HepG2 (cell line): ENCODE measurements around the gene XIAP. TPM values are rescaled to one million over a fixed set of nuclear protein-coding genes. Genes with fewer than 3 reads are reported as not detected.

Experiments
- AHR ChIP-seq: IDR thresholded peaks from 2 replicates; pipeline ENCODE4 v1.6.1; 2018; ENCODE audit warnings: missing genetic modification reagents, missing compliant biosample characterization
- DNMT1 ChIP-seq: sonication (generic); formaldehyde crosslinking; IDR thresholded peaks from 2 replicates; pipeline ENCODE4 v1.5.1; 2020; ENCODE audit warnings: mild to moderate bottlenecking, missing genetic modification reagents
- ELF4 ChIP-seq: sonication (generic); formaldehyde crosslinking; IDR thresholded peaks from 2 replicates; pipeline ENCODE4 v1.5.0; 2020; ENCODE audit warnings: missing genetic modification reagents, mild to moderate bottlenecking, moderate library complexity, borderline replicate concordance
- FOXM1 ChIP-seq: sonication (generic); formaldehyde crosslinking; IDR thresholded peaks from 2 replicates; pipeline ENCODE4 v1.5.0; 2020; ENCODE audit warnings: missing genetic modification reagents
- GFI1 ChIP-seq: sonication (generic); formaldehyde crosslinking; IDR thresholded peaks from 2 replicates; pipeline ENCODE4 v1.5.0; 2020; ENCODE audit warnings: missing genetic modification reagents, mild to moderate bottlenecking, borderline replicate concordance
- HNF4G ChIP-seq, 2 experiments: sonication (generic) in 1 of 2; formaldehyde crosslinking in 1 of 2; IDR thresholded peaks; 2 replicates each; pipeline versions ENCODE4 v1.4.0 to v1.6.1; 2011 to 2020; ENCODE audit warnings: borderline replicate concordance in 2 of 2, low read depth in 2 of 2, mild to moderate bottlenecking in 2 of 2, low read length in 1 of 2, missing genetic modification reagents in 1 of 2, moderate library complexity in 1 of 2
- NFYB ChIP-seq: sonication (generic); formaldehyde crosslinking; IDR thresholded peaks from 2 replicates; pipeline ENCODE4 v1.4.0; 2020; ENCODE audit warnings: missing genetic modification reagents
- POGZ ChIP-seq: sonication (generic); formaldehyde crosslinking; IDR thresholded peaks from 2 replicates; pipeline ENCODE4 v1.4.0; 2020; ENCODE audit warnings: mild to moderate bottlenecking, missing genetic modification reagents
- SUZ12 ChIP-seq: fragments of 150-350 bp; IDR thresholded peaks from 2 replicates; pipeline ENCODE4 v1.6.1; 2014; ENCODE audit warnings: low read depth, low read length
- TBX2 ChIP-seq: sonication (generic); formaldehyde crosslinking; IDR thresholded peaks from 2 replicates; pipeline ENCODE4 v1.5.0; 2020; ENCODE audit warnings: missing genetic modification reagents, mild to moderate bottlenecking, borderline replicate concordance
- ZBTB3 ChIP-seq: sonication (generic); formaldehyde crosslinking; IDR thresholded peaks from 2 replicates; pipeline ENCODE4 v1.4.0; 2020; ENCODE audit warnings: low read depth, mild to moderate bottlenecking, moderate library complexity, missing genetic modification reagents, borderline replicate concordance
- ZBTB46 ChIP-seq: sonication (generic); formaldehyde crosslinking; IDR thresholded peaks from 2 replicates; pipeline ENCODE4 v1.4.0; 2020; ENCODE audit warnings: mild to moderate bottlenecking, missing genetic modification reagents, borderline replicate concordance
- ZC3H13 ChIP-seq: sonication (generic); formaldehyde crosslinking; IDR thresholded peaks from 2 replicates; pipeline ENCODE4 v1.8.1; 2023; ENCODE audit warnings: mild to moderate bottlenecking, missing genetic modification reagents, moderate library complexity
- ZNF275 ChIP-seq: sonication (generic); formaldehyde crosslinking; IDR thresholded peaks from 2 replicates; pipeline ENCODE4 v1.8.0; 2022; ENCODE audit warnings: missing genetic modification reagents, mild to moderate bottlenecking, inconsistent platforms, borderline replicate concordance
- ZNF282 ChIP-seq: fragments of 450-650 bp; IDR thresholded peaks from 2 replicates; pipeline ENCODE4 v1.6.1; 2018; ENCODE audit not compliant: partially characterized antibody
- ZNF292 ChIP-seq: sonication (generic); formaldehyde crosslinking; IDR thresholded peaks from 2 replicates; pipeline ENCODE4 v1.8.1; 2022; ENCODE audit warnings: mild to moderate bottlenecking, low read depth, missing genetic modification reagents, borderline replicate concordance
- ZNF33A ChIP-seq: sonication (generic); formaldehyde crosslinking; IDR thresholded peaks from 2 replicates; pipeline ENCODE4 v1.5.1; 2020; ENCODE audit warnings: missing genetic modification reagents, mild to moderate bottlenecking, moderate library complexity, borderline replicate concordance
- ZNF562 ChIP-seq: sonication (generic); formaldehyde crosslinking; IDR thresholded peaks from 2 replicates; pipeline ENCODE4 v1.8.0; 2022; ENCODE audit warnings: missing genetic modification reagents, borderline replicate concordance
- ZNF572 ChIP-seq: sonication (generic); formaldehyde crosslinking; IDR thresholded peaks from 2 replicates; pipeline ENCODE4 v1.5.1; 2020; ENCODE audit warnings: mild to moderate bottlenecking, missing genetic modification reagents
- ZNF7 ChIP-seq: IDR thresholded peaks from 2 replicates; pipeline ENCODE4 v1.6.1; 2016; ENCODE audit warnings: missing biosample characterization, missing genetic modification reagents
- ZNF777 ChIP-seq: sonication (generic); formaldehyde crosslinking; IDR thresholded peaks from 2 replicates; pipeline ENCODE4 v1.4.0; 2020; ENCODE audit warnings: missing genetic modification reagents
- ZSCAN12 ChIP-seq: sonication (generic); formaldehyde crosslinking; IDR thresholded peaks from 2 replicates; pipeline ENCODE4 v1.9.0; 2021; ENCODE audit warnings: mild to moderate bottlenecking, missing genetic modification reagents
- polyA plus RNA-seq, 8 experiments: library from polyadenylated mRNA; depleted of rRNA in 3 of 8; stranded (reverse) in 7 of 8; unstranded in 1 of 8; fragments of >200 nt; fragmentation: Illumina TruSeq in 4 of 8; extraction: Trizol in 4 of 8; gene quantifications; 2 replicates each; pipeline versions ENCODE4 v1.2.1 to v1.2.3, GENCODE V29; 2011 to 2016; ENCODE audit warnings: low read depth in 4 of 8, missing spikeins in 1 of 8, mixed read lengths in 1 of 8; ENCODE audit not compliant: insufficient read depth in 1 of 8
- total RNA-seq, 5 experiments: library from RNA; depleted of rRNA; stranded (reverse); fragments of >200 nt; fragmentation: Illumina TruSeq; extraction: Trizol; gene quantifications; 2 replicates each; pipeline ENCODE4 v1.2.3, GENCODE V29; 2016; ENCODE audit warnings: low read depth in 1 of 5
- TF ChIP-seq, protein P1 (sequence below): sonication (generic); formaldehyde crosslinking; IDR thresholded peaks from 2 replicates; pipeline ENCODE4 v1.9.0; 2021; ENCODE audit warnings: missing genetic modification reagents, mild to moderate bottlenecking, borderline replicate concordance
- TF ChIP-seq, protein P2 (sequence below): sonication (generic); formaldehyde crosslinking; IDR thresholded peaks from 2 replicates; pipeline ENCODE4 v1.5.1; 2020; ENCODE audit warnings: missing genetic modification reagents, mild to moderate bottlenecking, borderline replicate concordance

XIAP gene
- total and polyA plus RNA-seq, 2 of the 13 experiments (the other 11 are each of a cell fraction or from before 2014, with no cell fraction given) = 12.9 to 29.5 TPM

DNA sequence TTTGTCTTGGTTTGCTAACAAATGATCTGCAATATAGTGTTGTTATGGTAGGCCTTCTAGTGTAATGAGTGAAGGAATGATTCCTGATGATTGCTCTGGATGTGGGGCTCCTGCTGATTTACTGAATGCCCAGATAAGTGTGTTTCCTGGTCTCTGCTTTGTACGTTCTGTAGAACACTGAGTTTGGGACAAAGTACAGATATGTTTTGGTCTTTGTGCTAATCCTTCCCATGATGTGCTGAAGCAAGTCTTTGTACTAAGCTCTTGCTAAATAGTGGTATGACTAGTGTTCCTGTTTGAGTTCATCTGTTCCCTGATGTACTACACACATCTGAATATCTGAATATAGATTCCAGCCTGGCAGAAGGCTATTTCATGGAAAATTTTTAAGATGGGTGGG is 36.9 kb upstream of the XIAP start (continued):
- TF ChIP-seq ZBTB46 (CRISPR knock-in tag) (no peak), SUZ12 (no peak), POGZ (CRISPR knock-in tag) (peak; percentile 16; the same call in 1 of the 2 replicates), ZBTB3 (no peak), DNMT1 (CRISPR knock-in tag) (no peak), ZNF33A (CRISPR knock-in tag) (no peak), ZNF275 (CRISPR knock-in tag) (no peak), AHR (CRISPR knock-in tag) (no peak), GFI1 (CRISPR knock-in tag) (no peak), ZNF7 (CRISPR knock-in tag) (no peak), NFYB (no peak), FOXM1 (CRISPR knock-in tag) (no peak), ZSCAN12 (CRISPR knock-in tag) (no peak), ELF4 (CRISPR knock-in tag) (no peak), ZNF282 (no peak), ZNF292 (CRISPR knock-in tag) (no peak), ZC3H13 (CRISPR knock-in tag) (no peak), ZNF562 (CRISPR knock-in tag) (no peak), TBX2 (peak; percentile 34; the same call in 1 of the 2 replicates), ZNF777 (CRISPR knock-in tag) (no peak), HNF4G (IDR thresholded peaks at IDR 0.05; ENCODE audit: borderline replicate concordance, low read depth, low read length) (peak; percentile 49; the same call in 1 of the 2 replicates), HNF4G (CRISPR knock-in tag; IDR thresholded peaks at IDR 0.05; ENCODE audit: borderline replicate concordance, low read depth) (no peak), ZNF572 (CRISPR knock-in tag) (no peak)
- TF ChIP-seq, protein P1, sequence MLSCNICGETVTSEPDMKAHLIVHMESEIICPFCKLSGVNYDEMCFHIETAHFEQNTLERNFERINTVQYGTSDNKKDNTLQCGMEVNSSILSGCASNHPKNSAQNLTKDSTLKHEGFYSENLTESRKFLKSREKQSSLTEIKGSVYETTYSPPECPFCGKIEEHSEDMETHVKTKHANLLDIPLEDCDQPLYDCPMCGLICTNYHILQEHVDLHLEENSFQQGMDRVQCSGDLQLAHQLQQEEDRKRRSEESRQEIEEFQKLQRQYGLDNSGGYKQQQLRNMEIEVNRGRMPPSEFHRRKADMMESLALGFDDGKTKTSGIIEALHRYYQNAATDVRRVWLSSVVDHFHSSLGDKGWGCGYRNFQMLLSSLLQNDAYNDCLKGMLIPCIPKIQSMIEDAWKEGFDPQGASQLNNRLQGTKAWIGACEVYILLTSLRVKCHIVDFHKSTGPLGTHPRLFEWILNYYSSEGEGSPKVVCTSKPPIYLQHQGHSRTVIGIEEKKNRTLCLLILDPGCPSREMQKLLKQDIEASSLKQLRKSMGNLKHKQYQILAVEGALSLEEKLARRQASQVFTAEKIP (CRISPR knock-in tag) = no peak
- TF ChIP-seq, protein P2, sequence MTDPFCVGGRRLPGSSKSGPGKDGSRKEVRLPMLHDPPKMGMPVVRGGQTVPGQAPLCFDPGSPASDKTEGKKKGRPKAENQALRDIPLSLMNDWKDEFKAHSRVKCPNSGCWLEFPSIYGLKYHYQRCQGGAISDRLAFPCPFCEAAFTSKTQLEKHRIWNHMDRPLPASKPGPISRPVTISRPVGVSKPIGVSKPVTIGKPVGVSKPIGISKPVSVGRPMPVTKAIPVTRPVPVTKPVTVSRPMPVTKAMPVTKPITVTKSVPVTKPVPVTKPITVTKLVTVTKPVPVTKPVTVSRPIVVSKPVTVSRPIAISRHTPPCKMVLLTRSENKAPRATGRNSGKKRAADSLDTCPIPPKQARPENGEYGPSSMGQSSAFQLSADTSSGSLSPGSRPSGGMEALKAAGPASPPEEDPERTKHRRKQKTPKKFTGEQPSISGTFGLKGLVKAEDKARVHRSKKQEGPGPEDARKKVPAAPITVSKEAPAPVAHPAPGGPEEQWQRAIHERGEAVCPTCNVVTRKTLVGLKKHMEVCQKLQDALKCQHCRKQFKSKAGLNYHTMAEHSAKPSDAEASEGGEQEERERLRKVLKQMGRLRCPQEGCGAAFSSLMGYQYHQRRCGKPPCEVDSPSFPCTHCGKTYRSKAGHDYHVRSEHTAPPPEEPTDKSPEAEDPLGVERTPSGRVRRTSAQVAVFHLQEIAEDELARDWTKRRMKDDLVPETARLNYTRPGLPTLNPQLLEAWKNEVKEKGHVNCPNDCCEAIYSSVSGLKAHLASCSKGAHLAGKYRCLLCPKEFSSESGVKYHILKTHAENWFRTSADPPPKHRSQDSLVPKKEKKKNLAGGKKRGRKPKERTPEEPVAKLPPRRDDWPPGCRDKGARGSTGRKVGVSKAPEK = no peak
